Measurements from ENCODE around the gene ARHGEF19.

- TF ChIP-seq ZNF704 (tag by site-specific recombination; IDR thresholded peaks at IDR 0.05), result no peak
- no peak for TF ChIP-seq ZNF302 (tag by site-specific recombination; IDR thresholded peaks at IDR 0.05; ENCODE audit: low read depth)
- TF ChIP-seq CTCF (tag by site-specific recombination; IDR thresholded peaks at IDR 0.05), result no peak
- no peak for TF ChIP-seq REST (tag by site-specific recombination; IDR thresholded peaks at IDR 0.05)
- no peak for TF ChIP-seq ZNF23 (tag by site-specific recombination; IDR thresholded peaks at IDR 0.05; ENCODE audit: borderline replicate concordance)
- TF ChIP-seq ZNF211 (tag by site-specific recombination; IDR thresholded peaks at IDR 0.05; ENCODE audit: low read depth), result no peak
- TF ChIP-seq ZNF549 (tag by site-specific recombination; IDR thresholded peaks at IDR 0.05), result no peak
- no peak for TF ChIP-seq ZNF580 (tag by site-specific recombination; IDR thresholded peaks at IDR 0.05)
- TF ChIP-seq GFI1B (tag by site-specific recombination; IDR thresholded peaks at IDR 0.05), result no peak
- TF ChIP-seq ZNF155 (tag by site-specific recombination; IDR thresholded peaks at IDR 0.05), result no peak
These were observed 43.7 kb downstream of the ARHGEF19 start for GRCh38 chr1:16168622-16169360.

All from HEK293 (cell line).